ENCODE results near the gene CCDC40. TPM values are rescaled to one million over a fixed set of nuclear protein-coding genes. Genes with fewer than 3 reads are reported as not detected.

Gene CCDC40
- total and polyA plus RNA-seq, 9 of the 15 experiments (the other 6 are each of a cell fraction or from before 2014, with no cell fraction given) = 0.07 to 0.33 TPM; not detected in 7

DNA sequence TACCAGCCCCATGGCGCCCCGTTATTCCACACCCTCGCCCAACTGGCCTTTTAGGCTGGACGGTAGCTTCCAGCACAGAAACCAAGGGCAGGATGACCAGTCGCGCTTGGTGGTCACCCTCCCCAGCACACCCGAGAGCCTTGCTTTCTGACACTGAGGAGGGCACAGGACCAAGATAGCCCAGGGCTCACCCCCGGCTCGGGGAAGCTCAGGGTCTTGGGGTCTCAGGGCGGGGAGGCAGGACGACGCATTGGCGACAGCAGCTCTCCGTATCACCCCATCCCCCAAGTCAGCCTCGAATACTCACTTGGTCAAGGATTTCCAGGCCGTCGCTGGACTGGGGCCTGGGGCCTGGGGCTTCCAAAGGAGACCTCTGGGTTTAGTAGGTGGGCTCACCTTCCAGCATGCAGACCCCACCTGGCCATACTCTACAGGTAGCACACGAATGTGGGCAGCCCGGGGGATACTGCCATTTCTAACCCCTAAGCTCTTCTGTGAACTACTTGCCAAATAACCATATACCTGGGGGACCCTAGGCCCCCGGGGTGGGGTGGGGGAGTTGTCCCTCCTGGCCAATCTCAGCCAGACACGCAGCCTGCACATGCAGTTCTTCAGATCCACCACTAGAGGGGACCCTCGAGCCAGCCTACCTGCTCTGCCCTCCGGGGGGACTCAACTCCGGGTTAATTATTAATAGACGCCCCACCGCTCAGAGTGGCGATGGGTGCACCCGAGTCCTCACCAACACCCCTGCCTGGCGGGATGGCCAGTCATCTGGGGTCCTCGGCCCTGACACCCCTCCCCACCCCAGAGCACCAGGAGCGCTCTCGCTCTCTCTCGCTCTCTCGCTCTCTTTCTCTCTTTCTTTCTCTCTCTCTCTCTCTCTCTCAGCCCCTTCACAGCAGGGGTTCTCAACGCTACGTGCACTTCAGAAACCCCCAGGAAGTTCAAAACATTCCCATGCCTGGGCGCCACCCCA is 30.8 kb upstream of the CCDC40 start (continued):
- TF ChIP-seq, protein P1, sequence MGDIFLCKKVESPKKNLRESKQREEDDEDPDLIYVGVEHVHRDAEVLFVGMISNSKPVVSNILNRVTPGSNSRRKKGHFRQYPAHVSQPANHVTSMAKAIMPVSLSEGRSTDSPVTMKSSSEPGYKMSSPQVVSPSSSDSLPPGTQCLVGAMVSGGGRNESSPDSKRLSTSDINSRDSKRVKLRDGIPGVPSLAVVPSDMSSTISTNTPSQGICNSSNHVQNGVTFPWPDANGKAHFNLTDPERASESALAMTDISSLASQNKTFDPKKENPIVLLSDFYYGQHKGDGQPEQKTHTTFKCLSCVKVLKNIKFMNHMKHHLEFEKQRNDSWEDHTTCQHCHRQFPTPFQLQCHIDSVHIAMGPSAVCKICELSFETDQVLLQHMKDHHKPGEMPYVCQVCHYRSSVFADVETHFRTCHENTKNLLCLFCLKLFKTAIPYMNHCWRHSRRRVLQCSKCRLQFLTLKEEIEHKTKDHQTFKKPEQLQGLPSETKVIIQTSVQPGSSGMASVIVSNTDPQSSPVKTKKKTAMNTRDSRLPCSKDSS (IDR thresholded peaks at IDR 0.05; ENCODE audit: low read depth, partially characterized antibody) = no peak
- TF ChIP-seq, protein P2, sequence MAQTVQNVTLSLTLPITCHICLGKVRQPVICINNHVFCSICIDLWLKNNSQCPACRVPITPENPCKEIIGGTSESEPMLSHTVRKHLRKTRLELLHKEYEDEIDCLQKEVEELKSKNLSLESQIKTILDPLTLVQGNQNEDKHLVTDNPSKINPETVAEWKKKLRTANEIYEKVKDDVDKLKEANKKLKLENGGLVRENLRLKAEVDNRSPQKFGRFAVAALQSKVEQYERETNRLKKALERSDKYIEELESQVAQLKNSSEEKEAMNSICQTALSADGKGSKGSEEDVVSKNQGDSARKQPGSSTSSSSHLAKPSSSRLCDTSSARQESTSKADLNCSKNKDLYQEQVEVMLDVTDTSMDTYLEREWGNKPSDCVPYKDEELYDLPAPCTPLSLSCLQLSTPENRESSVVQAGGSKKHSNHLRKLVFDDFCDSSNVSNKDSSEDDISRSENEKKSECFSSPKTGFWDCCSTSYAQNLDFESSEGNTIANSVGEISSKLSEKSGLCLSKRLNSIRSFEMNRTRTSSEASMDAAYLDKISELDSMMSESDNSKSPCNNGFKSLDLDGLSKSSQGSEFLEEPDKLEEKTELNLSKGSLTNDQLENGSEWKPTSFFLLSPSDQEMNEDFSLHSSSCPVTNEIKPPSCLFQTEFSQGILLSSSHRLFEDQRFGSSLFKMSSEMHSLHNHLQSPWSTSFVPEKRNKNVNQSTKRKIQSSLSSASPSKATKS (CRISPR knock-in tag; IDR thresholded peaks at IDR 0.05) = no peak
- TF ChIP-seq POLR2G (IDR thresholded peaks at IDR 0.05; ENCODE audit: low read depth, low read length) (no peak), ZNF212 (CRISPR knock-in tag; IDR thresholded peaks at IDR 0.05) (no peak), POLR2AphosphoS2 (IDR thresholded peaks at IDR 0.05; ENCODE audit: low read length) (no peak), MAZ (CRISPR knock-in tag; conservative IDR thresholded peaks at IDR 0.05 in 1 of 2, IDR thresholded peaks at IDR 0.05 in 1 of 2) (peak in 1 of 2 experiments; percentile 63; a peak in 1 of 4 replicates), RBM17 (IDR thresholded peaks at IDR 0.05; ENCODE audit: borderline replicate concordance, low read depth, low read length) (no peak), FOXP1 (CRISPR knock-in tag; IDR thresholded peaks at IDR 0.05) (no peak), SMARCA4 (IDR thresholded peaks at IDR 0.05) (no peak), PURB (CRISPR knock-in tag; IDR thresholded peaks at IDR 0.05; ENCODE audit: low read depth) (no peak)
- TF ChIP-seq, protein P3, sequence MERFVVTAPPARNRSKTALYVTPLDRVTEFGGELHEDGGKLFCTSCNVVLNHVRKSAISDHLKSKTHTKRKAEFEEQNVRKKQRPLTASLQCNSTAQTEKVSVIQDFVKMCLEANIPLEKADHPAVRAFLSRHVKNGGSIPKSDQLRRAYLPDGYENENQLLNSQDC (CRISPR knock-in tag; IDR thresholded peaks at IDR 0.05) = no peak
- TF ChIP-seq, protein P4, sequence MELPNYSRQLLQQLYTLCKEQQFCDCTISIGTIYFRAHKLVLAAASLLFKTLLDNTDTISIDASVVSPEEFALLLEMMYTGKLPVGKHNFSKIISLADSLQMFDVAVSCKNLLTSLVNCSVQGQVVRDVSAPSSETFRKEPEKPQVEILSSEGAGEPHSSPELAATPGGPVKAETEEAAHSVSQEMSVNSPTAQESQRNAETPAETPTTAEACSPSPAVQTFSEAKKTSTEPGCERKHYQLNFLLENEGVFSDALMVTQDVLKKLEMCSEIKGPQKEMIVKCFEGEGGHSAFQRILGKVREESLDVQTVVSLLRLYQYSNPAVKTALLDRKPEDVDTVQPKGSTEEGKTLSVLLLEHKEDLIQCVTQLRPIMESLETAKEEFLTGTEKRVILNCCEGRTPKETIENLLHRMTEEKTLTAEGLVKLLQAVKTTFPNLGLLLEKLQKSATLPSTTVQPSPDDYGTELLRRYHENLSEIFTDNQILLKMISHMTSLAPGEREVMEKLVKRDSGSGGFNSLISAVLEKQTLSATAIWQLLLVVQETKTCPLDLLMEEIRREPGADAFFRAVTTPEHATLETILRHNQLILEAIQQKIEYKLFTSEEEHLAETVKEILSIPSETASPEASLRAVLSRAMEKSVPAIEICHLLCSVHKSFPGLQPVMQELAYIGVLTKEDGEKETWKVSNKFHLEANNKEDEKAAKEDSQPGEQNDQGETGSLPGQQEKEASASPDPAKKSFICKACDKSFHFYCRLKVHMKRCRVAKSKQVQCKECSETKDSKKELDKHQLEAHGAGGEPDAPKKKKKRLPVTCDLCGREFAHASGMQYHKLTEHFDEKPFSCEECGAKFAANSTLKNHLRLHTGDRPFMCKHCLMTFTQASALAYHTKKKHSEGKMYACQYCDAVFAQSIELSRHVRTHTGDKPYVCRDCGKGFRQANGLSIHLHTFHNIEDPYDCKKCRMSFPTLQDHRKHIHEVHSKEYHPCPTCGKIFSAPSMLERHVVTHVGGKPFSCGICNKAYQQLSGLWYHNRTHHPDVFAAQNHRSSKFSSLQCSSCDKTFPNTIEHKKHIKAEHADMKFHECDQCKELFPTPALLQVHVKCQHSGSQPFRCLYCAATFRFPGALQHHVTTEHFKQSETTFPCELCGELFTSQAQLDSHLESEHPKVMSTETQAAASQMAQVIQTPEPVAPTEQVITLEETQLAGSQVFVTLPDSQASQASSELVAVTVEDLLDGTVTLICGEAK (IDR thresholded peaks at IDR 0.05) = no peak
- TF ChIP-seq, protein P4 (CRISPR knock-in tag; IDR thresholded peaks at IDR 0.05) = no peak

All from K562 (cell line).